PFSK-1 (cell line): ENCODE measurements around the gene F10.

Experiments used
- FOXP2 ChIP-seq: optimal IDR thresholded peaks from 2 replicates; pipeline ENCODE3; 2011; ENCODE audit warnings: borderline replicate concordance, control low read depth, inconsistent platforms; ENCODE audit not compliant: insufficient read depth; ENCODE audit errors: extremely low read length, extremely low read depth
- POLR2AphosphoS5 ChIP-seq: IDR thresholded peaks from 2 replicates; pipeline ENCODE4 v1.6.1; 2012; ENCODE audit warnings: low read depth, mild to moderate bottlenecking, control low read depth, low read length, moderate library complexity
- REST ChIP-seq, 2 experiments: IDR thresholded peaks; 2 replicates each; pipeline versions ENCODE4 v1.6.1 to v1.8.0; 2011 to 2012; ENCODE audit warnings: low read depth in 2 of 2, low read length in 2 of 2, control low read depth in 1 of 2, inconsistent platforms in 1 of 2, mild to moderate bottlenecking in 1 of 2, moderate library complexity in 1 of 2; ENCODE audit not compliant: insufficient read depth in 1 of 2
- SIN3A ChIP-seq: IDR thresholded peaks from 2 replicates; pipeline ENCODE4 v1.6.1; 2012; ENCODE audit warnings: mild to moderate bottlenecking, low read length, moderate library complexity, borderline replicate concordance; ENCODE audit not compliant: insufficient read depth
- TAF1 ChIP-seq: IDR thresholded peaks from 2 replicates; pipeline ENCODE4 v1.6.1; 2012; ENCODE audit warnings: low read length, control low read depth, borderline replicate concordance; ENCODE audit not compliant: insufficient read depth

F10 gene

GRCh38 chr13:113075711-113076110 is 46.9 kb upstream of the F10 start:
- TF ChIP-seq POLR2AphosphoS5, result no peak
- TF ChIP-seq FOXP2, result no peak
- no peak for TF ChIP-seq TAF1
- no peak for TF ChIP-seq SIN3A
- TF ChIP-seq REST (IDR thresholded peaks at IDR 0.05; ENCODE audit: insufficient read depth in 1 of 2, low read depth in 2 of 2, low read length in 2 of 2), result no peak

GRCh38 chr13:113076681-113077401 is 45.8 kb upstream of the F10 start:
- no peak for TF ChIP-seq SIN3A
- no peak for TF ChIP-seq REST (IDR thresholded peaks at IDR 0.05; ENCODE audit: insufficient read depth in 1 of 2, low read depth in 2 of 2, low read length in 2 of 2)
- TF ChIP-seq TAF1, result no peak
- no peak for TF ChIP-seq POLR2AphosphoS5
- TF ChIP-seq FOXP2, result no peak

GRCh38 chr13:113077566-113077952 is 45.0 kb upstream of the F10 start:
- TF ChIP-seq SIN3A (no peak), FOXP2 (no peak), REST (IDR thresholded peaks at IDR 0.05; ENCODE audit: insufficient read depth in 1 of 2, low read depth in 2 of 2, low read length in 2 of 2) (no peak), TAF1 (no peak), POLR2AphosphoS5 (no peak)

- TF ChIP-seq TAF1 (no peak), REST (IDR thresholded peaks at IDR 0.05; ENCODE audit: insufficient read depth in 1 of 2, low read depth in 2 of 2, low read length in 2 of 2) (no peak), POLR2AphosphoS5 (no peak), FOXP2 (no peak)
Observed at GRCh38 chr13:113077953-113078901, 44.4 kb upstream of the F10 start.
